Embryonic facial prominence (tissue), 1 donor: ENCODE data around the gene STAU1.
"Not testable (repeated sequence)": the region's sequence is repeated elsewhere in the genome, so short reads cannot be mapped to it uniquely, and the experiment has no call there.

Source experiments
- DNase-seq: peaks from one replicate; pipeline ENCODE4 v3.0.0-alpha.2; 2016; ENCODE audit errors: extremely low spot score

STAU1 gene

GRCh38 chr20:49203746-49204145 is 15.6 kb upstream of the STAU1 start:
- DNase-seq, result no peak

GRCh38 chr20:49203011-49203410 is 14.9 kb upstream of the STAU1 start:
- DNase-seq, result no peak

GRCh38 chr20:49199729-49200293 is 11.7 kb upstream of the STAU1 start:
- DNase-seq, result no peak

GRCh38 chr20:49192944-49193518 is 4.9 kb upstream of the STAU1 start:
- not testable (repeated sequence) for DNase-seq

- DNase-seq, result no peak
Measured at GRCh38 chr20:49187330-49187850, 744 bp downstream of the STAU1 start.

GRCh38 chr20:49186535-49187329 is 1.4 kb downstream of the STAU1 start:
- DNase-seq, result peak; percentile 25

- no peak for DNase-seq
Measured at GRCh38 chr20:49185071-49185761, 2.9 kb downstream of the STAU1 start.

GRCh38 chr20:49184691-49185070 is 3.5 kb downstream of the STAU1 start:
- no peak for DNase-seq

- DNase-seq, result not testable (repeated sequence)
Measured at GRCh38 chr20:49184084-49184501, 4.0 kb downstream of the STAU1 start.

- DNase-seq, result no peak
Measured at GRCh38 chr20:49183444-49183843, 4.7 kb downstream of the STAU1 start.

- DNase-seq, result no peak
Measured at GRCh38 chr20:49181265-49181877, 6.8 kb downstream of the STAU1 start.

- no peak for DNase-seq
Measured at GRCh38 chr20:49179368-49180277, 8.5 kb downstream of the STAU1 start.

- DNase-seq, result no peak
Measured at GRCh38 chr20:49174183-49174582, 14.0 kb downstream of the STAU1 start.

- DNase-seq, result no peak
Measured at GRCh38 chr20:49172413-49172812, 15.7 kb downstream of the STAU1 start.

GRCh38 chr20:49171909-49172308 is 16.2 kb downstream of the STAU1 start:
- no peak for DNase-seq

- no peak for DNase-seq
Measured at GRCh38 chr20:49170714-49171113, 17.4 kb downstream of the STAU1 start.

- no peak for DNase-seq
Measured at GRCh38 chr20:49169547-49169946, 18.6 kb downstream of the STAU1 start.

- DNase-seq, result not testable (repeated sequence)
Measured at GRCh38 chr20:49168864-49169263, 19.3 kb downstream of the STAU1 start.

- DNase-seq, result no peak
Measured at GRCh38 chr20:49167811-49168507, 20.2 kb downstream of the STAU1 start.
